GM19035 (cell line): ENCODE data around the gene ARHGEF38.
"Not testable (repeated sequence)": the region's sequence is repeated elsewhere in the genome, so short reads cannot be mapped to it uniquely, and the experiment has no call there.

Source experiments
- ATAC-seq: cut with Tn5 transposase; IDR thresholded peaks from one replicate; pipeline ENCODE4 v1.9.1; 2021; ENCODE audit not compliant: unreplicated experiment

ARHGEF38 gene

DNA sequence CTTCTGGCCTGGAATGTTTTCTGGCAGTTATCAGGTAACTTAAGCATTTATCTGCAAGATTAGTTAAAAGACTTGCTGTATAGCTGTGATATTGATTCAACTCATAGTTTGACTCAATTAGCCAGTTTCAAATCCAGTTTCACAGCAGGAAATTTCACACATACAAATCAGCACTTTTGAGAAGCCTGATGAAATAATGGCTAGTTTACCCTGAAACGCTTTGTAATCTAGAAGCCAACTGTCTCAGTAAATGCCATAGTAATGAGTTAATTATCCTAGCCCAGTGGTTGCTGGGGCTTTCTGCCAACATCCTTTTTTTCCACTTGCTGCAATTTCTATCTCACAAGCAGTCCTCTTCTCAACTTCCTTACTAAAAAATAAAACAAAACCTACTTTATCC, 53.1 kb downstream of the ARHGEF38 start:
- no peak for ATAC-seq

DNA sequence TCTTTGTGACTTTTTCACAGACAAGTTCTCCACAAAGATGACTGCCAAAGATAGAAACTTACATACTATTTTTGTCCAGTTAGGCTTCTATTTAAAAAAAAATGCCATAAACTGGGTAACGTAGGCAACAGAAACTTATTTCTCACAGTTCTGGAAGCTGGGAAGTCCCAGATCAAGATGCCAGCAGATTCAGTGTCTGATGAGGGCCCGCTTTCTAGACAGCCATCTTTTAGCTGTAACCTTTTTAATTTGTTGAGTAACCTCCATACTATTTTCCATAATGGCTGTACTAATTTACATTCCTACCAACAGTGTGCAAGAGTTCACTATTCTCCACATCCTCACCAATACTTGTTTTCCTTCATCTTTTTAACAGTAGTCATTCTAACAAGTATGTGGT, 55.5 kb downstream of the ARHGEF38 start:
- no peak for ATAC-seq

DNA sequence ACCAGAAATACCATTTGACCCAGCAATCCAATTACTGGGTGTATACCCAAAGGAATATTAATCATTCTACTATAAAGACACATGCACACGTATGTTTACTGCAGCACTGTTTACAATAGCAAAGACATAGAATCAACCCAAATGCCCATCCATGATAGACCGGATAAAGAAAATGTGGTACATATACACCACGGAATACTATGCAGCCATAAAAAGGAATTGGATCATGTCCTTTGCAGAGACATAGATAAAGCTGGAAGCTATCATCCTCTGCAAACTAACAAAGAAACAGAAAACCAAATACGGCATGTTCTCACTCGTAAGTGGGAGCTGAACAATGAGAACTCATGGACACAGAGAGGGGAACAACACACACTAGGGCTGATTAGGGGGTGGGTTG, 57.4 kb downstream of the ARHGEF38 start:
- not testable (repeated sequence) for ATAC-seq

DNA sequence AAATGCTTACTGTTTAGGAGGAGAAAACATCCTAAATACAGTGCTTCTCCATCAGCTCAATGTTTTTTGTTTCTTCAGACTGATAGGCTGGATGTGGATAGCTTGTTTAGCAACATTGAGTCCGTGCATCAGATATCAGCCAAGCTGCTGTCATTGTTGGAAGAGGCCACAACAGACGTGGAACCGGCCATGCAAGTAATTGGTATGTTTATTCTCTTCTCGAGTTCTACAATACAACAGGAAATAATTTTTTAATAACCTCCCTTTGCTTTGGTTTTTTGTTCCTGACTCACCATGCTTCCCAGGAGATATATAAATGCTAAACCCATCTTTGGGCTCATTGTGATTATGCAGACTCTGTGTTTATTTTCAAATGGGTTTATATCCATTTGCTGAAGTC, 60.9 kb downstream of the ARHGEF38 start:
- no peak for ATAC-seq

DNA sequence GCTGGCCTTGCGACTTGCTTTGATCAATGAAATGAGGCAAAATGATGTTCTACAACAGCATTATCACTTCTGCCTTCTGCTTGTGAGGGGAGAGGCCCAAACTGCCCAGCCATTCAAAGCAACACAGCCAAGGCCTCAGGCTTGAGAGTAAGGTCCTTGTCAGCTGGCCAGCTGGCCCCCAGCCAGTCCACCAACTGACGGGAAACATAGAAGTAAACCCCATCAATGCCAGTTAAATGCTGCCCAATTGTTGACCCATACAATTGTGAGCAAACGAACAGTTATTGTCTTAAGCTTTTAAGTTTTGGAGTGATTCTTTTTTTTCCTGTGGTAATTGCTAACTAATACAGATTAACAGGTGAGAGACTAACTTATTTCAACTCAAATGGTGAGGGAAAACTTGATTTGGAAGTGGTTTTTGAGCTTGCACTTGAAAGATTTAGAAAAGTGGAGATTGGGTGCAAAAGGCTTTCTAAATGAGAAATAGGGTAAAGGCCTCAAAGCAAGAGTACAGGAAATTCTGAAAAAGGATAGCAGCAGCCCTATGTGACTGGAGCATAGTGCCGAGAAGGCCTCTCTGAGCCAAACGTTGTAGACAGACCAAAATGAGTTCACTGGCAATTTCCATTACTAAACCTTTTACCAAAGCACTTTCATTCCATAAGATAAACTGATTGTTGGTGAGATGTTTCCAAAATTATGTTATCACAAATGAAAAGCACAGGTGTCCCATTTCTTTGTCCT, 66.9 kb downstream of the ARHGEF38 start:
- no peak for ATAC-seq

DNA sequence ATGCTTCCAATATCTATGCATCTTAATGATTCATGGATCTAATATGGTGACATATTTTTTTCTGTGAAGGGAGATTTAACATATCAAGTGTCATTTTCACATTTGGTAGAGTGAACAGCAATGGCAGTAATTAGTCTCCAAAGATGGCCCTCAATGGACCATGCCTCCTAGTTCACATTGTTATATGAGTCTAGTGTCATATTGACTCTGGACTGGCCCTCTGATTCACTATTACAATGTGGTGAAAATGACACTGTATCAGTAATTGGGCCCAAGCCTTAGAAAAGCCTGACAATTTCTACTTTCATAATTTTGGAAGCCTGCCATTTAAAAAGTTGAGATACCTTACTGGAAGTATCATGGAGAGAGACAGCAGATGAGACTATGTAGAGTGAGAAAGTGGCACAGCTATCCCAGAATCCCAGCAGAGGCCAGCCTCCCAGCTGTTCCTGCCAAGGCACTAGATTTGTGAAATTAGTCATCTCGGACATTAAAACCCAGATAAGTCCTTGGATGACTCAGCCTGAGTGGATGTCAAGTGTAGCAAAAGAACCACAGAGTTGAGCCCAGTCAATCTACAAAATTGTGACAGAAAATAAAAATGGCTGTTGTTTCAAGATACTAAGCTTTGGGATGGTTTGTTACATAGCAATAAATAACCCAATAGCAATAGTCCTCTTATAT, 68.4 kb downstream of the ARHGEF38 start:
- no peak for ATAC-seq

DNA sequence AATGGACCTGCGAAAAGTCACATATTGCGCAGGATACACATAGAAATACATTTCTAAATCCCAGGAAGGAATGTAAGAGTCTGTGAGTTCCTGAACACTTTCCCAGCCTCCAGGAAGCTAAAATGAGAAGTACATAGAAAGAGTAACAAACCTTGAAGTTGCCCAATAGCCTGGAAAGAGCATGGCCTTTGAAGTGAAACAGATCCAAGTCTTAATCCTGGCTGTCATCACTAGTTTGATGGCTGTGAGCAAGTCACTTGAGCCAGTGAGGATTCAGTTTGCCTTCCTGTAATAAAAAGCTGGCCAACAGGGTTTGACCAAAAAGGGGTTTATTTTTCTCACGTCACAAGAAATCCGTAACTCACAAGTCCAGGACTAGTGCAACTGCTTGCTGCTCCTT, 69.8 kb downstream of the ARHGEF38 start:
- no peak for ATAC-seq

DNA sequence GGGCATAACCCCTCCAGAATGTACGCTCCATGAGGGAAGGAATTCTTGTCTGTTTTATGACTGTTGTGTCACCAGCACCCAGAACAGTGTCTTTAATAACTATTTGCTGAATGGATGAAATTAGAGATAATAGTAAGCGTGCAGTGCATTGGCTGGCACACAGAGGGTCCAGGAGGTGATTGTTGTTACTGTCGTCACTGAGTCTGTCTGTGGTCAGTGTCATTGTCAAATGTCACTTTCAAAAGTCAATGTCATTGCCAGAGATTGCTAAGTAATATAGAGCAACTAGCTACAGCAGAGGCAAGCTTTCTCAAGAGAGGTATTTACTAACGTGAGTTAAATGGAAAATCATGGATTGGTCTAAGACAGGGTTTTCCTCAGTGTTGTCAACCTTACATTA, 70.7 kb downstream of the ARHGEF38 start:
- no peak for ATAC-seq

DNA sequence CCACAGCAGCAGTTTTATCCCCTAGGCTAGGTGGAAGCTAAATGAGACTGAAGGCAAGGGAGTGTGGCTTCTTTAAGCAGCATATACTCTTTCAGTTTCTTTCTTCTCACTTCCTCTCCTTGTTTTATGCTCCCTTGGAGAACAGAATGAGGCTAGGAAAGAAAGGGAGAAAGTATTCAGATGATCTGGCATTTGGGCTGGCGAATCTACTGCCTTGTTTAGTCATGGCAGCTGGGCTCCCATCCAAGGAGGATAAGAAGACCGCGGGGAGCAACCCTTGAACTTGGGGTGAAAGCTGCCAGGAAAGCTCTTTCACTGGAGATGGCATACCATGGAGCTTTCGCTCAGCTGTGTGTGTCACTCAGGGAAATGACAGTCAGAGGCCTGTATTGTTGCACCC, 72.1 kb downstream of the ARHGEF38 start:
- no peak for ATAC-seq

DNA sequence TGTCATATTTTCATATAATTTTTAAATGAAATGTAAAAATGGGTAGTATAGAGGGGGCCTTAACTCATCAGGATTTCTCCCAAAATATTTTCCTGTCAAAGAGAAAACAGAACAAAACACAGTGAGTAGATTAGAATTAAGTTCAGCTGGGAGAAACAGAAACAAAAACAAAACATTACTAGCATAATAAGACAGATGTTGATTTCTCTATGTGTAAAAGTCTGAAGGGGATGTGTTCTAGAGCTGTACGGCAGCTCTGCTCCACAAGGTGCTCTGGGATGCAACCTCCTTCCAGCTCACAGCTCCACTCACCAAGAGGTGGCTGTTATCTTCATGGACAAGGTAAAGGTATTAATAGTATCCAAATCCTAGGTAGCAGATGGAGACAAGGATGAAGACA, 72.8 kb downstream of the ARHGEF38 start:
- no peak for ATAC-seq

DNA sequence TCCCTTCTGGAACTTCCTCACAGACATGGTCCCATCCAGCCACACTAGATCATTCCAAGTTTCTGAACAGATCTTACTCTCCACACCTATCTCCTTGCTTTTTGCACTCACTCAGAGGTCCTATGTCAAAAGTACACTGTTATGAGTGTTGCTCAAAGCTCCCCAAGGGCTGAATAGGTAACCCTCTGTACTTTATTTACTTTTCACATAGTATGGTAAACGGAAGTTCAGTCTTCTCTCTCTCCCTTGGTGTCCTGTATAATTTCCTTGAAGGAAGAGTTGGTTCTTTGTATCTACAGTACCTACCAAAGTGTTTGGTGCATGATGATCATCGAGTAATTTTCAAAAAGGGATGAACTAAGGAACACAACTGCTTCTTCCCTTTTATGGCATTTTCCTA, 74.4 kb downstream of the ARHGEF38 start:
- ATAC-seq = no peak

DNA sequence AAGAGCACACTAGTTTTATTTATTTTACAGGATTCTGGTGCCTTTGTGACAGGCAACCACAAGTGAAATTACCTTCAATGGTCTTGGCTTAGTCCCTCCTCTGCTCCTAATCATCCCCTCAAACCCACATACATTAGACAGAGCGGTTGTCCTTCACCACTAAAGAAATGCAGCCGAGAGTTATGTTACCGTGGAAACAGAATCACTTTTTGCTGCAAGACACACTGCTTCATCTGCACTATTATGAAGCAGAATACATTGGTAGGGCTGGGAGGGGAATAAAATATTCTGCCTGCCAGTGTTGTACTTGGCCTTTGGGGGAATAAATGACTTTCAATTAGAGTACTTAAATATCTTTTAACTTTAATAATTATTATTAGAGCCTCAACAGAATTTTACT, 75.2 kb downstream of the ARHGEF38 start:
- no peak for ATAC-seq

DNA sequence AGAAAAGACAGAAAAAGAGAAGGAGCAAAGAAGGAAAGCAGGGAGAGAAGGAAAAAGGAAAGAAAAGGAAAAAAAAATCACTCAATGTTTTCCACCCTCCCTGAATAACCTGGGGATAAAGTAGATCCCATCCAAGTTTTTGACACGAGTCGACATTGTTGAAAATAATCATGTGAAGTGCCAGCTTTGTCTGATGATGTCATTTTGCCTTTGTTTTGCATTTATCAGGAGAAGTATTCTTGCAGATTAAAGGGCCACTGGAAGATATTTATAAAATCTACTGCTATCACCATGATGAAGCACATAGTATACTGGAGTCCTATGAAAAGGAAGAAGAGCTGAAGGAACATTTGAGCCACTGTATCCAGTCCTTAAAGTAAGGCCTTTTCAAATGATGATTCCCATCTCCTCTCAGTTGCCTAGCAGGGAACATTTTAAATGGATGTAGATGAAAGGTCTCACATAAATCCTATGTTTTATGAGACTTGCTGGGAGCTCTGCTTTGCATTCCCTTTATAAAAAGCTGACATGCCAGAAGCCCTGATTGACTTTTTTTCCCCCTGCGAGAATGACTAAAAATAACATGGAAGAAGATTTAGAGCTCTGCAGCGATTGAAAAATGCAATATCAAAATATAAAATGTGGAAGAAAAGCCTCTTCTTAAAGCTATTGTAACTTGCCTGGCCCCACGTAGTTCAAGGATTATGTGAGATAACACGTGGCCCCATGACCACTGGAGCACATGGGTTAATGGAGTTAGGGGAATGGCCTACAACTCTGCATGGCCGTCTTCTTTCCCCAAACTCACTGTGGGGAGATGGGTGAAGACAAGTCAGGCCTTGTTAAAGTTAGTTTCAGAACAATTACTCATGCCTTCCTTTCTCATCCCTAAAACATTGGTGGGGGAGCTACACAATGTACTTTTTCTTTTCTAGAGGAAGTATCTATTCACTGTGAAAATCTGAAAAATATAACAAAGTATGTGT, 78.5 kb downstream of the ARHGEF38 start:
- no peak for ATAC-seq

DNA sequence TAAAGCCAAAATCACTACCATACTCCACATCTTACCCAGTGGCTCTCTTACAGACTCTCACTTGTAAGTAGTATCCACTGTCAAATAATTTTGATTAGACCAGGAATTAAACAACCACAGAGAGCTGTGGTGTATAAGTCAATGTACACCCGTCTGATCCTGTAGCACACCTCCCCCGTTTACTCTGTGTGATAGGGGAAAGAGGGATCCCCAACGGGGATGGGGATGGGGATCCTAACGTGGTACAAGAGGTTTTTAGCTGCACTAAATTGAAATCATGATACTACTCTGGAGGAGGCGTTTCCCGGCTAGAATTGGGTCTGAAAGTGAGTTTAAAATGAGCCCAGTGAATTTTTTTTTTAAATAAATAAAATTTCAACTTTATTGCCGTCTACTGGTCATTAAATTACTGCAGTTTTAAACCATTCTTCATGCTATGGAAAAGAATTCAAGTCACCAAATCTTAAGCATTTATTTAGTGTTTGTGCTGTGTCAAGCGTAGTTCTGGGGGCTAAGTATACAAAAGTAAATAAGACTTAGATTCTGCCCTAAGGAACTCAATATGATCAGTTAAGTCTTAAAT, 79.5 kb downstream of the ARHGEF38 start:
- ATAC-seq = peak; percentile 40

DNA sequence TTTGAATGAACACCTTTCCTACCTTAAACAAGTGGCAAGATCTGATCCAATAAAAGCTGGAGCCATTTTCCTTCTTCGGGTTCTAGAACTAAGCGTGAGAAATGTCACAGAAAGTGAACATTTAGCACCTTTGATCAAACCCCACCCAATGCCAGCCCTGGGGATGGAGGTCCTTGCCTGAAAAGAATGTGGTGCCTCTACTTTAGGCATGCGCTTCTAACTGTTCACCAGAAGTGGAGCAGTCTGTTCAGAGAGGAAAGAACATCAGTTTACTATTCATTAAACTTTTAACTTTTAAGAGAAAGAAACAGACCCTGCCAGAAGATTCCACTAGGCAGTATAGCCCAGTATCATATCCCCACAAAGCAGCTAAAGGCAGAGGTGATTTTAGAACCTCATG, 80.2 kb downstream of the ARHGEF38 start:
- ATAC-seq = no peak

DNA sequence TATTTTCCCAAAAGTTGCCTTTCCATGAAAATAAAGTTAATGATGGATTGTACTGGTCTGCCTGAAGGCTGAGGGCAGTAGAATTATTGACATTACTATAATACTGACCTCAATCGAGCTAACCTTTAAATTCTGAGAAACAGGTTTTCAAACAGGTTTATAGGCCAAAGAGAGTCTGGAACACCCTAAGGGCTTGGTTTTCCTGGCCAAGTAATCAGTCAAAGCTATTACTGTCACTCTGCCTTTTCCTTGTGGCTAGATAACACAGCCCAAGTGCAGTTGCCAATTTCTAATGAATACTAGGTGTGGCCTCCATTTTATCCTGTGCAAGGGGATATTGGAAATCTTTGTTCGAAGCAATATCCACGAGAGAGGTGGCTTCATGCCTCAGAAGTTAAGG, 80.8 kb downstream of the ARHGEF38 start:
- no peak for ATAC-seq

DNA sequence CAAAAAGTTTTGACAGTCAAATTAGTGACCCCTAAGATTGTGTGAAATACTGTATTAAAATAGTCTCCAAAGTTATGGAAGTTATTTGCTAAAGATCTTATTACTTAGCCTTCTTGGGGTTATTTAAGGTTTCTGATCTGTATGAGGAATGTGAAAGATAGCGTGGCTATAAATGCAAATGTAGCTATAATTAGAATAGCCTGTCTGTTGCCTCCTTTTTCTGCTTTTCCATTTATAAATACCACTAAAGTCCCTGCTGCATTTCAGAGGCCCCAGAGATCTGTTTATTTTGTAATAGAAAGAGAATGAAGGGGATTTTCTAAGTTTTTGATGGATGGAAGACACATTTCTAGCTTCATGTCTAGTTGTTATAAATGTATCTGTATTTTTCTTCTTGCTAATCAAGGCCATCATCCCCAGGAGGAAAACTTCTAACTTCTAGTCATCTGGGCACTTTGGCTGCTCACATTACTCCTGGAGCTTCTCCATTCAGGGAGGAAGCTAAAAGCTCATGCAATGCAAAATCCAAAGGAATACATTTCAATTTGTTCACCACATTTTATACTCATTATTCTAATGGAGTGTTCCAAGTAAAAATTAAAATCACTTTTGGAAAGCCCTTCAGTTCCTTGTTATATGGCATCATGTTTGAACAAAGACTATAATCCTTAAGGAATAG, 82.1 kb downstream of the ARHGEF38 start:
- no peak for ATAC-seq

DNA sequence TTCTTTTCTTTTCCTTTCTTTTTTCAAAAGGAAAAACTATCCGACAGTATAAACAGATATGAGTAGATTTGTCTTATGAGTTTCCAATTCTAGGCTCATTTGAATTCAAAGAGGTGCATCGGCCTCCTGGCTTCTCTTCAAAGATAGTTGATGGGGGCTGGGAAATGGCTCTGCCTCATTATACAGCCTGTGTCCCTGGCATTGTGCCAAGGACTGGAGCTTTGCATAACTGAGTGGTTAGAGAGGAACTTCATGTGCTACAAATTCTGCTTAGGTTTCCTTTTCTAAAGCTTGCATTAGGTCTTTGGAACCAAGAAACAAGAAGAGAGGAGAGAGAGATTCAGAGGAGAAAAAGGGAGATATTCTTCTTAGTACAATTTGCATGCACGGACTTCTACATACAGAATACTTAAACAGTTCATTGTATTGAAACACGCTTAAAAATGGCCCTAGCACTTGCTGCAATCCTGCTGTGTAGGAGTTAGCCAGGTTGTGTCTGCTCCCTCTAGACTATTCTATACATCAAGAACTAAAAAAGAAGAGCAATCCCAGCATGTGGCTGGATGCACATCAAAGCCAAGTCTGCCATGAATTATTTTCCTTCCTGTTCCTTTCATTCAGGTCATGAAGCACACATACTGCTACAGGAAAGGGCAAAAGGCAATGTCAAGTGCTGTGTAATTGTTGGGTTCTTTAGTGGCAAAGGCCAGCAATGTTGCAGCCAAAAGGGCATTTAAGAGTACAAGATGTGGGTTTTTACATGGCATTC, 85.2 kb downstream of the ARHGEF38 start:
- ATAC-seq = peak; percentile 86

DNA sequence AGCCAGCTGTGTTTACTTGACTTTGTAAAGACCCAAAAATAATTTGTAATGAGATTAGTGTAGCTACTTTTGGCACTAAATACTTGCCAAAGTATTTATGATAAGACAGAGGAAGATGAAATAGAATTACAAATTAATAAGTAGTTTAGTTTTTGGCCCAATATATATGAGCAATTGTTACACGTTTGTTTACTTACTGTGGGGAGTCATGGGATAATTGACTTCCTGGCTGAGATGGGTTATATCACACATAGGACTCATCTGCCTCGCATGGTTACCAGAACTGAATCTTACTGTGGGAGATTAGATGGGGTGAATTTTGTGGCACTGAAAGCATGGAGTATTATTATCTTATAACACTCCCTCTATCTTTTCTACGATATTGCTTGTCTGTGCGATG, 89.4 kb downstream of the ARHGEF38 start:
- ATAC-seq = no peak

DNA sequence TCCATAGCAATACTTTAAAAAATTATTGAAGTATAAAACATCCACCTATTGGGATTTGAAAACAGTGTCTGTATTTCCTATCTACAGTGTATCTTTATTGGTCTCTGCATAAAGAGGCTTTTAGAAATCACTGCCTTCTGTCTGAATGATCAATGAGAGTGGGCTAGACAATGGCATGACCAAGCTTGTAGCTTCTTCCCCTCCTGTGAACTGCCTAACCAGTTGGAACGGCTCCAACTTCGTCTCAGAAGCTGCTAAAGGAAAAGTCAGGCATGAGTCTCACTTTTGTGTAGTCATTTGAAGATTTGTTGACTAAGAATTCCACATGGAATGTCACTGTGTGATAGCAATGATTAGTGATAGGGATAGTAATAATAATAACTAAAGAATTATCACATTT, 91.8 kb downstream of the ARHGEF38 start:
- no peak for ATAC-seq
